PFSK-1 (cell line): ENCODE results near the gene OR5AU1.

ENCODE experiments used
- FOXP2 ChIP-seq: optimal IDR thresholded peaks from 2 replicates; pipeline ENCODE3; 2011; ENCODE audit warnings: borderline replicate concordance, control low read depth, inconsistent platforms; ENCODE audit not compliant: insufficient read depth; ENCODE audit errors: extremely low read length, extremely low read depth
- POLR2AphosphoS5 ChIP-seq: IDR thresholded peaks from 2 replicates; pipeline ENCODE4 v1.6.1; 2012; ENCODE audit warnings: low read depth, mild to moderate bottlenecking, control low read depth, low read length, moderate library complexity
- SIN3A ChIP-seq: IDR thresholded peaks from 2 replicates; pipeline ENCODE4 v1.6.1; 2012; ENCODE audit warnings: mild to moderate bottlenecking, low read length, moderate library complexity, borderline replicate concordance; ENCODE audit not compliant: insufficient read depth
- TAF1 ChIP-seq: IDR thresholded peaks from 2 replicates; pipeline ENCODE4 v1.6.1; 2012; ENCODE audit warnings: low read length, control low read depth, borderline replicate concordance; ENCODE audit not compliant: insufficient read depth
- TF ChIP-seq, protein P1 (sequence below), 2 experiments: IDR thresholded peaks; 2 replicates each; pipeline versions ENCODE4 v1.6.1 to v1.8.0; 2011 to 2012; ENCODE audit warnings: low read depth in 2 of 2, low read length in 2 of 2, control low read depth in 1 of 2, inconsistent platforms in 1 of 2, mild to moderate bottlenecking in 1 of 2, moderate library complexity in 1 of 2; ENCODE audit not compliant: insufficient read depth in 1 of 2

Gene OR5AU1

GRCh38 chr14:21123429-21123828, 32.4 kb downstream of the OR5AU1 start:
- TF ChIP-seq, protein P1, sequence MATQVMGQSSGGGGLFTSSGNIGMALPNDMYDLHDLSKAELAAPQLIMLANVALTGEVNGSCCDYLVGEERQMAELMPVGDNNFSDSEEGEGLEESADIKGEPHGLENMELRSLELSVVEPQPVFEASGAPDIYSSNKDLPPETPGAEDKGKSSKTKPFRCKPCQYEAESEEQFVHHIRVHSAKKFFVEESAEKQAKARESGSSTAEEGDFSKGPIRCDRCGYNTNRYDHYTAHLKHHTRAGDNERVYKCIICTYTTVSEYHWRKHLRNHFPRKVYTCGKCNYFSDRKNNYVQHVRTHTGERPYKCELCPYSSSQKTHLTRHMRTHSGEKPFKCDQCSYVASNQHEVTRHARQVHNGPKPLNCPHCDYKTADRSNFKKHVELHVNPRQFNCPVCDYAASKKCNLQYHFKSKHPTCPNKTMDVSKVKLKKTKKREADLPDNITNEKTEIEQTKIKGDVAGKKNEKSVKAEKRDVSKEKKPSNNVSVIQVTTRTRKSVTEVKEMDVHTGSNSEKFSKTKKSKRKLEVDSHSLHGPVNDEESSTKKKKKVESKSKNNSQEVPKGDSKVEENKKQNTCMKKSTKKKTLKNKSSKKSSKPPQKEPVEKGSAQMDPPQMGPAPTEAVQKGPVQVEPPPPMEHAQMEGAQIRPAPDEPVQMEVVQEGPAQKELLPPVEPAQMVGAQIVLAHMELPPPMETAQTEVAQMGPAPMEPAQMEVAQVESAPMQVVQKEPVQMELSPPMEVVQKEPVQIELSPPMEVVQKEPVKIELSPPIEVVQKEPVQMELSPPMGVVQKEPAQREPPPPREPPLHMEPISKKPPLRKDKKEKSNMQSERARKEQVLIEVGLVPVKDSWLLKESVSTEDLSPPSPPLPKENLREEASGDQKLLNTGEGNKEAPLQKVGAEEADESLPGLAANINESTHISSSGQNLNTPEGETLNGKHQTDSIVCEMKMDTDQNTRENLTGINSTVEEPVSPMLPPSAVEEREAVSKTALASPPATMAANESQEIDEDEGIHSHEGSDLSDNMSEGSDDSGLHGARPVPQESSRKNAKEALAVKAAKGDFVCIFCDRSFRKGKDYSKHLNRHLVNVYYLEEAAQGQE (IDR thresholded peaks at IDR 0.05; ENCODE audit: insufficient read depth in 1 of 2, low read depth in 2 of 2, low read length in 2 of 2) = no peak
- TF ChIP-seq TAF1 (no peak), SIN3A (no peak), POLR2AphosphoS5 (no peak), FOXP2 (no peak)

DNA sequence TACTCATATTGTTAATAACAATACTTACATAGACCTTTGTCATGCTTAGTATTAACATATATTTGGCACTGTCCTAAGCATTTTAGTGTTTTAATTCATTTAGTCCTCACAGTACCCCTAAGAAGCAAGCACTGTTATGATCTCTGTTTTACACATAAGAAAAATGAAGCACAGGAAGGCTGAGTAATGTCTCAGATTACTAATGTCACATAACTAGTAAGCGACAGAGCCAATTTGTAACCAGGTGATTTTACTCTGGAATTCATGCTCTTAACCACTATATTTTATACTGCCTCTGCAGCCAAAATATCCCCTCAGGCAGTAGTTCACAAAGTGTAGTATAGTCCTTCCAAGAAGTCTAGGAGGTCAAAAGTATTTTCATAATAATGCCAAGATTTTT, 34.7 kb downstream of the OR5AU1 start:
- TF ChIP-seq, protein P1 (IDR thresholded peaks at IDR 0.05; ENCODE audit: insufficient read depth in 1 of 2, low read depth in 2 of 2, low read length in 2 of 2) = no peak
- no peak for TF ChIP-seq POLR2AphosphoS5
- no peak for TF ChIP-seq FOXP2
- TF ChIP-seq SIN3A = no peak
- no peak for TF ChIP-seq TAF1

- TF ChIP-seq, protein P1 (IDR thresholded peaks at IDR 0.05; ENCODE audit: insufficient read depth in 1 of 2, low read depth in 2 of 2, low read length in 2 of 2) = no peak
- TF ChIP-seq POLR2AphosphoS5 (no peak), SIN3A (no peak), TAF1 (no peak), FOXP2 (no peak)
Measured at GRCh38 chr14:21120686-21121085, 35.2 kb downstream of the OR5AU1 start.

DNA sequence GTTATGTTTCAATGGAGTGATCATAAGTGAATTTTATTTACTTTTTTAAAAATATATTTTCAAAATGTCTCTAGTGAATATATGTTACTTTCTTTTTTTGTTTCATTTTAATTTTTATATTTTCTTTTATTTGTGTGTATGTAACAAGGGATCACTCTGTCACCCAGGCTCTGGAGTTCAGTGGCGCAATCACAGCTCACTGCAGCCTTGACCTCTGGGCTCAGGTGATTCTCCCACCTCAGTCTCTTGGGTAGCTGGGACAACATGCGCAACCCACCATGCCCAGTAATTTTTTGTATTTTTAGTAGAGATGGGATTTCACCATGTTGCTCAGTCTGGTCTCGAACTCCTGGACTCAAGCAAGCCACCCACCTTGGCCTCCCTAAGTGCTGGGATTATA, 36.9 kb downstream of the OR5AU1 start:
- TF ChIP-seq TAF1 = no peak
- TF ChIP-seq SIN3A = no peak
- TF ChIP-seq, protein P1 (IDR thresholded peaks at IDR 0.05; ENCODE audit: insufficient read depth in 1 of 2, low read depth in 2 of 2, low read length in 2 of 2) = no peak
- TF ChIP-seq FOXP2 = no peak
- no peak for TF ChIP-seq POLR2AphosphoS5

DNA sequence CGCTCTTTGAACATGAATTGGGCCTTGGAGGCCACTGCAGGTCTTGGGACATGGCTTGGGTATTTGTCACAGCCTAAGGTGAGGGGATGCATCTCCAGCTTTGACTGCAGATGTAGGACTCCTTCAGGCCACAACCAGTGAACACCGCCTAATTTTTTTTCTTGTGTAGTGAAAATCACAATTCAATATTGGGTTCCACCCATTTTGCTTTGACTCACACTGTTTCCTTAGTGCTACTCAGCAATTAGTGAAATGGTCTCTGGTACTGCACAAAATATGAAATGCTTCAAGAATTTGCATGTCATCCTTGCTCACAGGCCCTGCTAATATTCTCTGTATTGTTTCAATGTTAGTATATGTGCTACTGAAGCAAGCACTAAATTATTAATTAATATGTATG, 42.5 kb downstream of the OR5AU1 start:
- TF ChIP-seq, protein P1 (IDR thresholded peaks at IDR 0.05; ENCODE audit: insufficient read depth in 1 of 2, low read depth in 2 of 2, low read length in 2 of 2) = no peak
